ENCODE measurements around the gene AXDND1. TPM values are rescaled to one million over a fixed set of nuclear protein-coding genes. Genes with fewer than 3 reads are reported as not detected.

The AXDND1 gene
- total RNA-seq, 1 donor from 2014 or later = 0.50 TPM

GRCh38 chr1:179478370-179478769, 112.6 kb downstream of the AXDND1 start:
- no peak for TF ChIP-seq CTCF (IDR thresholded peaks at IDR 0.05; ENCODE audit: insufficient read depth, low read length, poor library complexity, severe bottlenecking)
- no peaks in the 10 kb centered on the region for H3K36me3 ChIP-seq (ENCODE audit: control insufficient read depth, insufficient read depth, low read length)
- H3K27me3 ChIP-seq (ENCODE audit: control insufficient read depth, insufficient read depth, low read length) = no peaks in the 10 kb centered on the region
- H3K4me3 ChIP-seq (ENCODE audit: low read depth, low read length) = no peak overlapping the region
- no peak for DNase-seq (ENCODE audit: low read depth)

- Histone ChIP-seq H3K36me3 (ENCODE audit: control insufficient read depth, insufficient read depth, low read length) (no peaks in the 10 kb centered on the region), H3K27me3 (ENCODE audit: control insufficient read depth, insufficient read depth, low read length) (no peaks in the 10 kb centered on the region), H3K4me3 (ENCODE audit: low read depth, low read length) (no peak overlapping the region)
- no peak for DNase-seq (ENCODE audit: low read depth)
- TF ChIP-seq CTCF (IDR thresholded peaks at IDR 0.05; ENCODE audit: insufficient read depth, low read length, poor library complexity, severe bottlenecking) = no peak
Observed at GRCh38 chr1:179490611-179491010, 124.8 kb downstream of the AXDND1 start.

GRCh38 chr1:179493323-179493722, 127.6 kb downstream of the AXDND1 start:
- TF ChIP-seq CTCF (IDR thresholded peaks at IDR 0.05; ENCODE audit: insufficient read depth, low read length, poor library complexity, severe bottlenecking) = no peak
- H3K36me3 ChIP-seq (ENCODE audit: control insufficient read depth, insufficient read depth, low read length) = no peaks in the 10 kb centered on the region
- no peak for DNase-seq (ENCODE audit: low read depth)
- no peaks in the 10 kb centered on the region for H3K27me3 ChIP-seq (ENCODE audit: control insufficient read depth, insufficient read depth, low read length)
- H3K4me3 ChIP-seq (ENCODE audit: low read depth, low read length) = no peak overlapping the region

GRCh38 chr1:179506199-179506598, 140.4 kb downstream of the AXDND1 start:
- H3K36me3 ChIP-seq (ENCODE audit: control insufficient read depth, insufficient read depth, low read length) = no peaks in the 10 kb centered on the region
- H3K27me3 ChIP-seq (ENCODE audit: control insufficient read depth, insufficient read depth, low read length) = no peaks in the 10 kb centered on the region
- no peak for DNase-seq (ENCODE audit: low read depth)
- TF ChIP-seq CTCF (IDR thresholded peaks at IDR 0.05; ENCODE audit: insufficient read depth, low read length, poor library complexity, severe bottlenecking) = no peak
- no peak overlapping the region for H3K4me3 ChIP-seq (ENCODE audit: low read depth, low read length)

GRCh38 chr1:179509384-179509783, 143.6 kb downstream of the AXDND1 start:
- no peaks in the 10 kb centered on the region for H3K36me3 ChIP-seq (ENCODE audit: control insufficient read depth, insufficient read depth, low read length)
- no peak for DNase-seq (ENCODE audit: low read depth)
- no peak for TF ChIP-seq CTCF (IDR thresholded peaks at IDR 0.05; ENCODE audit: insufficient read depth, low read length, poor library complexity, severe bottlenecking)
- H3K27me3 ChIP-seq (ENCODE audit: control insufficient read depth, insufficient read depth, low read length) = no peaks in the 10 kb centered on the region
- no peak overlapping the region for H3K4me3 ChIP-seq (ENCODE audit: low read depth, low read length)

- no peak overlapping the region for H3K4me3 ChIP-seq (ENCODE audit: low read depth, low read length)
- H3K36me3 ChIP-seq (ENCODE audit: control insufficient read depth, insufficient read depth, low read length) = no peaks in the 10 kb centered on the region
- no peak for TF ChIP-seq CTCF (IDR thresholded peaks at IDR 0.05; ENCODE audit: insufficient read depth, low read length, poor library complexity, severe bottlenecking)
- no peak for DNase-seq (ENCODE audit: low read depth)
- no peaks in the 10 kb centered on the region for H3K27me3 ChIP-seq (ENCODE audit: control insufficient read depth, insufficient read depth, low read length)
Observed at GRCh38 chr1:179510038-179510437, 144.3 kb downstream of the AXDND1 start.
